ENCODE results near the gene CPEB2. TPM values are rescaled to one million over a fixed set of nuclear protein-coding genes. Genes with fewer than 3 reads are reported as not detected.

The CPEB2 gene
- total RNA-seq, 4 donors from 2014 or later = 12.5 to 24.3 (median 16.4) TPM

GRCh38 chr4:15003891-15004738 is 1.8 kb downstream of the CPEB2 start:
- no peaks in the 10 kb centered on the region for H3K27me3 ChIP-seq
- H3K4me3 ChIP-seq (replicated peaks in 1 of 3) = peak overlapping the region; percentile 56 to 95 (median 92)
- H3K9me3 ChIP-seq = no peaks in the 10 kb centered on the region
- WGBS, 2 donors = 0 to 1% methylated on average over 16 to 19 of the region's 109 CpGs
- H3K36me3 ChIP-seq = no peaks in the 10 kb centered on the region
- TF ChIP-seq CTCF (IDR thresholded peaks at IDR 0.05) = no peak
- TF ChIP-seq POLR2A (IDR thresholded peaks at IDR 0.05) = no peak
- H3K27ac ChIP-seq = peak overlapping the region; percentile 98 to 99 (median 99)
- peak; percentile 41 to 53 for DNase-seq
- H3K4me1 ChIP-seq = peaks cover 10 to 11% of the 10 kb centered on the region in 2 donors
- intact Hi-C loops (cut with DNase I) = no loop called here

GRCh38 chr4:15004739-15005301 is 2.5 kb downstream of the CPEB2 start:
- Histone ChIP-seq H3K27me3 (no peaks in the 10 kb centered on the region), H3K9me3 (no peaks in the 10 kb centered on the region), H3K36me3 (no peaks in the 10 kb centered on the region), H3K27ac (peak overlapping the region; percentile 98 to 99 (median 99)), H3K4me3 (replicated peaks in 1 of 3) (peak overlapping the region; percentile 56 to 95 (median 92)), H3K4me1 (peaks cover 11 to 14% of the 10 kb centered on the region in 2 donors)
- no peak for TF ChIP-seq CTCF (IDR thresholded peaks at IDR 0.05)
- TF ChIP-seq POLR2A (IDR thresholded peaks at IDR 0.05) = peak in 1 of 2 donors; percentile 84
- 0 to 1% methylated on average over 32 to 40 of the region's 43 CpGs for WGBS, 2 donors
- intact Hi-C loops (cut with DNase I) = no loop called here
- peak; percentile 90 to 92 for DNase-seq

GRCh38 chr4:15005474-15006115 is 3.3 kb downstream of the CPEB2 start:
- intact Hi-C loops (cut with DNase I) = no loop called here
- Histone ChIP-seq H3K4me3 (replicated peaks in 1 of 3) (peak overlapping the region; percentile 56 to 95 (median 92)), H3K36me3 (no peaks in the 10 kb centered on the region), H3K9me3 (no peaks in the 10 kb centered on the region), H3K4me1 (peaks cover 14 to 19% of the 10 kb centered on the region in 2 donors), H3K27me3 (no peaks in the 10 kb centered on the region), H3K27ac (peak overlapping the region; percentile 98 to 99 (median 99))
- 45 to 49% methylated on average over 4 of the region's 4 CpGs for WGBS, 2 donors
- DNase-seq = no peak
- no peak for TF ChIP-seq CTCF (IDR thresholded peaks at IDR 0.05)
- TF ChIP-seq POLR2A (IDR thresholded peaks at IDR 0.05) = no peak

GRCh38 chr4:15006416-15007024 is 4.2 kb downstream of the CPEB2 start:
- H3K4me3 ChIP-seq (replicated peaks in 1 of 3) = no peak overlapping the region
- H3K36me3 ChIP-seq = no peaks in the 10 kb centered on the region
- intact Hi-C loops (cut with DNase I) = no loop called here
- no peaks in the 10 kb centered on the region for H3K27me3 ChIP-seq
- no peaks in the 10 kb centered on the region for H3K9me3 ChIP-seq
- H3K27ac ChIP-seq = peak overlapping the region in 1 of 3 donors; percentile 98
- H3K4me1 ChIP-seq = peaks cover 14 to 19% of the 10 kb centered on the region in 2 donors
- TF ChIP-seq POLR2A (IDR thresholded peaks at IDR 0.05) (no peak), CTCF (IDR thresholded peaks at IDR 0.05) (peak in 3 of 6 experiments; percentile 19 to 34 (median 21))
- DNase-seq = no peak
- 60 to 63% methylated on average over 2 of the region's 2 CpGs for WGBS, 2 donors

Data from thyroid gland (tissue), 4 donors.